IMR-90 (cell line): ENCODE measurements around the gene CTNNAL1. TPM values are rescaled to one million over a fixed set of nuclear protein-coding genes. Genes with fewer than 3 reads are reported as not detected.

Experiments
- ATAC-seq: fragments of 200-7000 bp; cut with Tn5 transposase; 2 replicates; pipeline ENCODE4 v1.9.1; 2020; ENCODE audit warnings: low read depth, mild to moderate bottlenecking, moderate library complexity
- BruUV-seq: library from RNA; stranded (reverse); fragments of 400-500 nt; replicated peaks from 2 replicates; lab custom pipeline; 2021; lab: Mats Ljungman, UMichigan
- CTCF ChIA-PET: fragments of 300-600 bp; formaldehyde crosslinking; extraction: SDS; loops from one replicate; lab custom pipeline; 2021; ENCODE audit warnings: antibody characterized with exemption; lab: Yijun Ruan, JAX
- POLR2A ChIA-PET: fragments of 300-600 bp; sonication (Branson Sonifier 250); formaldehyde crosslinking; loops from one replicate; lab custom pipeline; 2022; ENCODE audit warnings: antibody characterized with exemption; ENCODE audit not compliant: unreplicated experiment; lab: Charles Lee
- DNase-seq: peaks from one replicate; pipeline ENCODE4 v3.0.0; 2013
- H2AFZ ChIP-seq: replicated peaks from 2 replicates; pipeline ENCODE3; 2013; ENCODE audit warnings: low read length, mild to moderate bottlenecking; ENCODE audit not compliant: poor library complexity
- H2AK5ac ChIP-seq: 2 replicates; pipeline ENCODE4 v1.6.1; 2013; ENCODE audit warnings: low read depth, low read length, inconsistent platforms
- H2AK9ac ChIP-seq: replicated peaks from 2 replicates; pipeline ENCODE3; 2013; ENCODE audit warnings: mild to moderate bottlenecking, low read depth, low read length, moderate library complexity; ENCODE audit not compliant: poor library complexity
- H2BK120ac ChIP-seq: 2 replicates; pipeline ENCODE4 v1.6.1; 2013; ENCODE audit warnings: low read depth, low read length, inconsistent platforms
- H2BK15ac ChIP-seq: 3 replicates; pipeline ENCODE4 v1.6.1; 2013; ENCODE audit warnings: low read depth, low read length, inconsistent platforms
- H2BK20ac ChIP-seq: 2 replicates; pipeline ENCODE4 v1.6.1; 2013; ENCODE audit warnings: low read depth, mild to moderate bottlenecking, inconsistent platforms, low read length, moderate library complexity
- H2BK5ac ChIP-seq: 2 replicates; pipeline ENCODE4 v1.6.1; 2013; ENCODE audit warnings: mild to moderate bottlenecking, low read depth, low read length, inconsistent platforms; ENCODE audit not compliant: poor library complexity, severe bottlenecking
- H3K14ac ChIP-seq: replicated peaks from 2 replicates; pipeline ENCODE4 v1.6.1; 2013; ENCODE audit warnings: low read depth, low read length, inconsistent platforms
- H3K18ac ChIP-seq: 2 replicates; pipeline ENCODE4 v1.6.1; 2013; ENCODE audit warnings: low read depth, low read length, control low read depth
- H3K23ac ChIP-seq: 2 replicates; pipeline ENCODE4 v1.6.1; 2013; ENCODE audit warnings: low read depth, low read length, inconsistent platforms
- H3K27ac ChIP-seq: 2 replicates; pipeline ENCODE4 v1.5.1; 2013; ENCODE audit warnings: mild to moderate bottlenecking, control low read depth, low read length; ENCODE audit not compliant: insufficient read depth
- H3K27me3 ChIP-seq: 2 replicates; pipeline ENCODE4 v1.6.1; 2013; ENCODE audit warnings: low read length; ENCODE audit not compliant: control insufficient read depth, insufficient read depth
- H3K36me3 ChIP-seq: 2 replicates; pipeline ENCODE4 v1.6.1; 2013; ENCODE audit warnings: low read length, mixed read lengths; ENCODE audit not compliant: control insufficient read depth, insufficient read depth
- H3K4ac ChIP-seq: 2 replicates; pipeline ENCODE4 v1.6.1; 2013; ENCODE audit warnings: low read depth, low read length, inconsistent platforms
- H3K4me1 ChIP-seq: 2 replicates; pipeline ENCODE4 v1.6.1; 2013; ENCODE audit warnings: low read length, mixed read lengths; ENCODE audit not compliant: control insufficient read depth, insufficient read depth
- H3K4me2 ChIP-seq: 2 replicates; pipeline ENCODE4 v1.6.1; 2013; ENCODE audit warnings: low read depth, mild to moderate bottlenecking, control low read depth, low read length, moderate library complexity
- H3K4me3 ChIP-seq: 2 replicates; pipeline ENCODE4 v1.5.1; 2013; ENCODE audit warnings: low read depth, mild to moderate bottlenecking, control low read depth, low read length, moderate library complexity; ENCODE audit not compliant: insufficient read depth
- H3K56ac ChIP-seq: 2 replicates; pipeline ENCODE4 v1.6.1; 2013; ENCODE audit warnings: low read length, inconsistent platforms; ENCODE audit not compliant: insufficient read depth; ENCODE audit errors: extremely low read depth
- H3K79me1 ChIP-seq, 2 experiments: 2 replicates each; pipeline ENCODE4 v1.6.1; 2013; ENCODE audit warnings: low read length in 2 of 2, inconsistent platforms in 1 of 2, low read depth in 1 of 2
- H3K9ac ChIP-seq: 2 replicates; pipeline ENCODE4 v1.6.1; 2013; ENCODE audit warnings: low read depth, low read length, control low read depth
- H3K9me1 ChIP-seq: 2 replicates; pipeline ENCODE4 v1.6.1; 2013; ENCODE audit warnings: low read length, inconsistent platforms; ENCODE audit not compliant: insufficient read depth
- H3K9me3 ChIP-seq: 2 replicates; pipeline ENCODE4 v1.6.1; 2013; ENCODE audit warnings: low read length; ENCODE audit not compliant: control insufficient read depth, insufficient read depth
- H4K20me1 ChIP-seq: 2 replicates; pipeline ENCODE4 v1.6.1; 2013; ENCODE audit warnings: low read length, inconsistent platforms; ENCODE audit not compliant: insufficient read depth
- H4K5ac ChIP-seq: 2 replicates; pipeline ENCODE4 v1.6.1; 2013; ENCODE audit warnings: mild to moderate bottlenecking, low read depth, low read length, control low read depth
- H4K8ac ChIP-seq, 2 experiments: 2 replicates each; pipeline ENCODE4 v1.6.1; 2013; ENCODE audit warnings: low read depth in 2 of 2, low read length in 2 of 2, control low read depth in 1 of 2, inconsistent platforms in 1 of 2
- H4K91ac ChIP-seq: 2 replicates; pipeline ENCODE4 v1.6.1; 2013; ENCODE audit warnings: low read depth, low read length, inconsistent platforms; ENCODE audit not compliant: insufficient read depth
- BHLHE40 ChIP-seq: fragments of 150-350 bp; IDR thresholded peaks from 2 replicates; pipeline ENCODE4 v1.6.1; 2016; ENCODE audit warnings: mild to moderate bottlenecking, low read depth, low read length
- CEBPB ChIP-seq: IDR thresholded peaks from 2 replicates; pipeline ENCODE4 v1.6.1; 2012; ENCODE audit warnings: low read depth, low read length, improper control_type of control experiment
- CHD1 ChIP-seq: IDR thresholded peaks from 2 replicates; pipeline ENCODE4 v1.6.1; 2012; ENCODE audit warnings: low read depth, low read length, improper control_type of control experiment
- FOS ChIP-seq: fragments of 150-350 bp; IDR thresholded peaks from 2 replicates; pipeline ENCODE4 v1.6.1; 2016; ENCODE audit warnings: low read depth, low read length
- MXI1 ChIP-seq: IDR thresholded peaks from 2 replicates; pipeline ENCODE4 v1.6.1; 2012; ENCODE audit warnings: low read depth, mild to moderate bottlenecking, low read length, moderate library complexity, borderline replicate concordance
- NFE2L2 ChIP-seq: fragments of 150-350 bp; IDR thresholded peaks from 2 replicates; pipeline ENCODE4 v1.6.1; 2016; ENCODE audit warnings: low read depth, mild to moderate bottlenecking, low read length
- POLR2A ChIP-seq: IDR thresholded peaks from 2 replicates; pipeline ENCODE4 v1.6.1; 2012; ENCODE audit warnings: mild to moderate bottlenecking, low read depth, low read length
- RFX5 ChIP-seq: IDR thresholded peaks from 2 replicates; pipeline ENCODE4 v1.8.0; 2012; ENCODE audit warnings: low read depth, mild to moderate bottlenecking, low read length, moderate library complexity
- SMC3 ChIP-seq: fragments of 150-350 bp; IDR thresholded peaks from 2 replicates; pipeline ENCODE4 v1.6.1; 2016; ENCODE audit warnings: low read depth, mild to moderate bottlenecking, antibody characterized with exemption, low read length, moderate library complexity
- WGBS, 2 experiments: methylation state at CpG; one replicate each; pipeline versions ENCODE4 v1.1.5 to v1.1.7; 2013; ENCODE audit warnings: missing lambda C conversion rate in 2 of 2; ENCODE audit not compliant: insufficient read length in 1 of 2; ENCODE audit errors: extremely low coverage in 2 of 2; 5-methylcytosine and 5-hydroxymethylcytosine counted together
- dilution Hi-C: fragments of 300-500 bp; cut with HindIII; formaldehyde crosslinking; loops from one replicate; pipeline ENCODE4 v1.14.3; 2018; ENCODE audit warnings: low sequenced_read_pairs; ENCODE audit not compliant: unreplicated experiment
- in situ Hi-C: fragments of 300-500 bp; cut with MboI; formaldehyde crosslinking; loops from 3 replicates; pipeline ENCODE4 v1.14.3; 2019; ENCODE audit warnings: low sequenced_read_pairs, inconsistent platforms, mixed read lengths
- intact Hi-C: fragments of 100-400 bp; cut with micrococcal nuclease; formaldehyde crosslinking; loops from 2 replicates; pipeline ENCODE4 v1.10.0; 2022
- polyA plus RNA-seq, 3 experiments: library from polyadenylated mRNA; depleted of rRNA; stranded (reverse); fragments of >200 nt; gene quantifications; 2 replicates each; pipeline ENCODE4 v1.2.3, GENCODE V29; 2012; ENCODE audit warnings: low replicate concordance in 1 of 3
- total RNA-seq: library from RNA; depleted of rRNA; stranded (reverse); fragments of >200 nt; gene quantifications from 2 replicates; pipeline ENCODE4 v1.2.3, GENCODE V29; 2012

CTNNAL1 gene
- total and polyA plus RNA-seq, 2 of the 4 experiments (the other 2 are of a cell fraction), result 72.3 to 131 TPM

GRCh38 chr9:109012009-109012875 is 1.1 kb downstream of the CTNNAL1 start:
- H3K4me1 ChIP-seq, result peaks cover 13% of the 10 kb centered on the region
- peaks cover 12 to 47% of the 10 kb centered on the region in 2 experiments for H3K79me1 ChIP-seq
- H2AFZ ChIP-seq, result peak overlapping the region; percentile 86
- peak overlapping the region; percentile 93 for H2BK120ac ChIP-seq
- ATAC-seq (peak; percentile 38), DNase-seq (peak; percentile 94)
- H3K27me3 ChIP-seq, result no peaks in the 10 kb centered on the region
- peak overlapping the region; percentile 93 for H3K14ac ChIP-seq
- H4K5ac ChIP-seq, result peak overlapping the region; percentile 38; the same call in 1 of the 2 replicates
- H3K18ac ChIP-seq, result peak overlapping the region; percentile 80
- peak overlapping the region; percentile 98 for H3K23ac ChIP-seq
- peaks cover 18% of the 10 kb centered on the region for H4K20me1 ChIP-seq
- no peak for TF ChIP-seq SMC3
- peak; percentile 72; the same call in 1 of the 2 replicates for TF ChIP-seq MXI1
- peak; percentile 56; the same call in 1 of the 2 replicates for TF ChIP-seq BHLHE40
- peak; percentile 34; the same call in 1 of the 2 replicates for TF ChIP-seq CHD1
- TF ChIP-seq CEBPB, result peak; percentile 43; the same call in 1 of the 2 replicates
- TF ChIP-seq FOS, result peak; percentile 98
- no peak for TF ChIP-seq NFE2L2
- no peak for TF ChIP-seq RFX5
- TF ChIP-seq POLR2A, result peak; percentile 78
- H3K4me2 ChIP-seq, result peak overlapping the region; percentile 96
- dilution Hi-C loops, result no loop called here
- H2BK5ac ChIP-seq, result peak overlapping the region; percentile 95
- H2BK15ac ChIP-seq, result peak overlapping the region; percentile 23; the same call in 1 of the 3 replicates
- no peaks in the 10 kb centered on the region for H3K9me3 ChIP-seq
- H4K91ac ChIP-seq, result peak overlapping the region; percentile 72
- no peaks in the 10 kb centered on the region for H3K36me3 ChIP-seq
- H3K56ac ChIP-seq, result peak overlapping the region; percentile 71
- TSS peak; percentile 20 for BruUV-seq
- H3K4ac ChIP-seq, result peak overlapping the region; percentile 97
- H3K4me3 ChIP-seq, result peak overlapping the region; percentile 71
- peak overlapping the region; percentile 84 for H2AK5ac ChIP-seq
- in situ Hi-C loops, result no loop called here
- ChIA-PET POLR2A (no interaction called here), CTCF (no interaction called here)
- peak overlapping the region; percentile 91 for H2AK9ac ChIP-seq
- whole genome bisulfite sequencing, 2 experiments, result 0% methylated on average over 10 of the region's 29 CpGs; no CpG with 5 or more reads in 1 of the 2 experiments
- intact Hi-C loops, result loop anchor here (5.0 kb wide), 1 partner anchor 310 kb away; the partner anchor contains the start of gene EPB41L4B
- peaks cover 5% of the 10 kb centered on the region for H3K9me1 ChIP-seq
- H2BK20ac ChIP-seq, result peak overlapping the region; percentile 87; the same call in 1 of the 2 replicates
- peak overlapping the region; percentile 68 for H3K9ac ChIP-seq
- peak overlapping the region; percentile 83 for H3K27ac ChIP-seq
- H4K8ac ChIP-seq, result peak overlapping the region in 1 of 2 experiments; percentile 69; a peak in 3 of 4 replicates
